Activated naive CD8-positive, alpha-beta T cell treated with anti-CD3 and anti-CD28 coated beads, Interleukin-2, amount 10 ng/mL, durations not matched to agents 7 days and 5 days (primary cell): ENCODE measurements around the gene OLFML2B. TPM values are rescaled to one million over a fixed set of nuclear protein-coding genes. Genes with fewer than 3 reads are reported as not detected.

Experiments
- ATAC-seq: fragments of 150-1000 bp; cut with Tn5 transposase; one replicate; pipeline ENCODE4 v1.10.0; 2021; ENCODE audit warnings: low read depth, moderate library complexity
- POLR2A ChIA-PET: fragments of 350-600 bp; sonication (Branson Sonifier 250); formaldehyde crosslinking; loops from one replicate; lab custom pipeline; 2021; ENCODE audit warnings: antibody characterized with exemption; lab: Charles Lee
- DNase-seq: peaks from one replicate; pipeline ENCODE4 v3.0.0; 2021
- H3K27ac Mint-ChIP-seq: one replicate; pipeline ENCODE4 v1.8.0; 2022; ENCODE audit warnings: mild to moderate bottlenecking, mixed read lengths
- H3K27me3 Mint-ChIP-seq: one replicate; pipeline ENCODE4 v1.8.0; 2022; ENCODE audit warnings: mild to moderate bottlenecking, moderate library complexity, mixed read lengths
- H3K36me3 Mint-ChIP-seq: one replicate; pipeline ENCODE4 v1.8.0; 2021; ENCODE audit warnings: mild to moderate bottlenecking, mixed read lengths
- H3K4me1 Mint-ChIP-seq: one replicate; pipeline ENCODE4 v1.8.0; 2021; ENCODE audit warnings: mixed read lengths
- H3K4me3 Mint-ChIP-seq: one replicate; pipeline ENCODE4 v1.8.0; 2022; ENCODE audit warnings: mild to moderate bottlenecking, moderate library complexity, mixed read lengths
- H3K9me3 Mint-ChIP-seq: one replicate; pipeline ENCODE4 v1.8.0; 2021; ENCODE audit warnings: mixed read lengths
- total RNA-seq, 2 experiments: library from RNA; stranded (reverse); gene quantifications; one replicate each; pipeline ENCODE4 v1.2.3, GENCODE V29; 2021

Gene OLFML2B
- total RNA-seq, 2 experiments from 2014 or later = 0.14 to 0.82 TPM

- Mint-ChIP-seq H3K36me3 (no peaks in the 10 kb centered on the region), H3K27ac (no peak overlapping the region), H3K4me3 (no peak overlapping the region), H3K4me1 (peaks cover 2% of the 10 kb centered on the region), H3K27me3 (no peaks in the 10 kb centered on the region), H3K9me3 (no peaks in the 10 kb centered on the region)
- POLR2A ChIA-PET = no interaction called here
- ATAC-seq (no peak), DNase-seq (no peak)
Observed at GRCh38 chr1:161973924-161974845, 49.5 kb downstream of the OLFML2B start.

DNA sequence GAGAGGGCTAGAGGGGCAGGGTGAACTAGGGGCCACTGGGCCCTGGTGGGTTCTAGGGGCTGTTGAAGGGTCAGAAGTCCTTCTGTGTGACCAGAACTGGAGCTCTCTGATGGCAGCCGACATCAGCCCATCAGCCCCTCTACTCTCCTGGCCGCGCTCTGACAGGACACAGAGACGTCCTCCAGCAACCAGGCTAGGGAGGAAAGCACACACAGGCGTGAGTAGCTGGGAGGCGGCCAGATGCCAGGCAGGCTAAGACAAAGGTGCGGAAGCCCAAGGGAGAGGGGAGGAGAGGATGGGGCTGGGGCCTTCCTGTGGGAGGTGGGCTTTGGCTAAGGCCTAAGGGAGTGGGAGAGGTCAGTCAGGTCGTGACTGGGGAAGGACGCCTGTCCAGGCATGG, 50.8 kb downstream of the OLFML2B start:
- Mint-ChIP-seq H3K9me3 (no peaks in the 10 kb centered on the region), H3K4me1 (peaks cover 2% of the 10 kb centered on the region), H3K27me3 (no peaks in the 10 kb centered on the region), H3K27ac (peak overlapping the region; percentile 46), H3K4me3 (no peak overlapping the region), H3K36me3 (peaks cover under 1% of the 10 kb centered on the region)
- DNase-seq (no peak), ATAC-seq (no peak)
- POLR2A ChIA-PET = no interaction called here

DNA sequence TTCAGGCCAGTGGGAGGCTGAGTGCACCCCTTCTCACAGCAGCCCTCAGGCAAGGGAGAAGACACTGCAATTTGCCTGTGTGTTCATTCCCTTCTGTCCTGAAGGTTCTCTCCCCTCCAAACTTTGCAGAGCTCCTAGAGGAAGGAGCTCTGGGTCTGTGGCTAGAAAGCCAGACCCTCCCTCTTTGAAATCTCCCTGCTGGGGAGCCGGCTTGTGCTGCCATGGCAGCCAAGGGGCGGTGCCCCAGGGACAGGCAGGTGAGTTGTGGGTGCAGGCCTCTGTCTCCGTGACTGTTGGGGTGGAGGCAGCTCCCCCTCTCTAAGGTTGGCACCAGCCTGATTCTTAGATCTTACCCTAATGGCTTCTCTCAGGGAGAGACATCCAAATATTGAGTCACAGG, 53.0 kb downstream of the OLFML2B start:
- no peaks in the 10 kb centered on the region for H3K9me3 Mint-ChIP-seq
- POLR2A ChIA-PET = no interaction called here
- no peak for DNase-seq
- peaks cover 11% of the 10 kb centered on the region for H3K36me3 Mint-ChIP-seq
- no peak for ATAC-seq
- H3K27ac Mint-ChIP-seq = no peak overlapping the region
- peaks cover 2% of the 10 kb centered on the region for H3K4me1 Mint-ChIP-seq
- no peak overlapping the region for H3K4me3 Mint-ChIP-seq
- H3K27me3 Mint-ChIP-seq = no peaks in the 10 kb centered on the region

DNA sequence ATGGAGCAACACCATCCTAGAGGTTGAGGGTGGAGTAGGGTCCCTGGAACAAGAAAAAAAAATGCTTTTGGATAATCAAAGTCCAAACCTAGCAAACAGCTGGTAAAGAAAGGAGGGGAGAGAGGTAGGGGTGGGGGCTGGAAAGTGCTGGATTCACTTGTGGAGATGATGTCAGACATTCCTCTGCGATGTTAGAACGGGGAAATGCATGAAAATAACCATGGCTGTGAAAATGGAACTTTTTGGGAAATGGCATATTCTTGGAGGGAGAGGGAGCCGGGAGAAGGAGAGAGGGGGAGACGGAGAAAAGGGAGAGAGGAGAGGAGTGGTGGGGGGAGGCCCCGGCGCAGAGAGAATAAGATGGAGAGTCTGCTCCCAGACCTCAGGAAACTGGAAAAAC, 53.6 kb downstream of the OLFML2B start:
- no peak for ATAC-seq

DNA sequence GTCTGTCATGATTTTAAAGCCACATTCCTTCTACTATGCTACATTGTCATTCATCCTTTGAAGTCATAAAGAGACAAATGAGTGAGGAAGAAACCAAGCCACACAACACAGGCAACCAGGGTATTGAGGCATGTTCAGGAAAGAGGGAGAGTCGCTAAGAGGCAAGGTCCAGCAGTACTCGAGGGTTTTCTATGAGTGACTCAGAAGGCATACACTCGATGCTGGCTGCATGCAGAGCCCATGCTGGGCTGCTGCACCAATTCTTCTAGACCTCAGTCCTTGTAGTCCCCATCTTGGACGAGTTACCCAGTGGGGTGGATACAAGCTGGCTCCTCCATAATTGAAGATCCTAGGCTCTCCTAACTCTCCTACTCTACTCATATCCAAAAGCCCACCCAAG, 57.6 kb downstream of the OLFML2B start:
- Mint-ChIP-seq H3K4me3 (no peak overlapping the region), H3K27ac (no peak overlapping the region)

More for the DNA sequence above, 53.6 kb downstream of the OLFML2B start:
- no peak for DNase-seq
- H3K27ac Mint-ChIP-seq = no peak overlapping the region
- no peaks in the 10 kb centered on the region for H3K27me3 Mint-ChIP-seq
- no peak overlapping the region for H3K4me3 Mint-ChIP-seq
- POLR2A ChIA-PET = no interaction called here
- H3K36me3 Mint-ChIP-seq = peaks cover 11% of the 10 kb centered on the region
- no peaks in the 10 kb centered on the region for H3K9me3 Mint-ChIP-seq
- H3K4me1 Mint-ChIP-seq = peaks cover 2% of the 10 kb centered on the region

DNA sequence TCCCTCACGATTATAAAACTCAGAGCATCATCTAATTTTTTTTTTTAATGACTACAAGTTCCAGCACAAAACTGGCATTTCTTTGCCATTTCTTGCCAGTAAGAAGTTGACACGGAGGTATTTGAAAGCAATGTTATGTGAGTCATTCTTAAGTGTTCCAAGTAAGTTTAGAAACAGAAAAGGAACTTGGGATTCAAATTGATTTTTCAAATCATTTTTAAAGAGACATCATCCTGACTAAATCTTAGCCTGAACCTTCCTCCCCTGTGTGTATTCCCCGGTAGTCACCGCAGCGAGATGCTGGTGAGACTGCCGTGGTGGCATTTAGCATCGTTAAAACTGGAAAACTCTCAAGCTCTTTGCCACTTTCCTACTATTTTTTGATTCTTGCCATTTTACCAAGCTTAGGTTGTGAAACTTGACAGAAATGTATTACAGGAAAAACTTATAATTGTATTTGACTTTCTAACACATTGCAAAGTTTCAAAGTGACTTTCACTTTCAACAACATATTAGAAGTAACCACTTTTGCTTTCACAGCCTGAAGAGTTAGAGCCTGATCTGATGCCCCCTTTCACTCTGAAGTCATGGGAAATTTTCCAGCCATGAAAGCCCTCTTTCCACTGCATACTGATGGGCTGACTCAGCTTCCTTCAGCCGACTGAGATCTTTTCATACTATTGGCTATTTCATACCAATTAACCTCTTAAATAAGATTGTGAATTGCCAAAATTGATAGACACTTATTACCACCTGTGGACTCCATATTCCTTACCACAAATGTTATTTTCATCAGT, 61.4 kb downstream of the OLFML2B start:
- DNase-seq (no peak), ATAC-seq (peak; percentile 93)
- Mint-ChIP-seq H3K27me3 (no peaks in the 10 kb centered on the region), H3K27ac (peak overlapping the region; percentile 93), H3K36me3 (peaks cover 23% of the 10 kb centered on the region), H3K4me3 (peak overlapping the region; percentile 81), H3K9me3 (no peaks in the 10 kb centered on the region), H3K4me1 (peaks cover 17% of the 10 kb centered on the region)
- POLR2A ChIA-PET = no interaction called here

More for the DNA sequence above, 57.6 kb downstream of the OLFML2B start:
- ATAC-seq = no peak
- Mint-ChIP-seq H3K36me3 (peaks cover 18% of the 10 kb centered on the region), H3K27me3 (no peaks in the 10 kb centered on the region), H3K4me1 (peaks cover 15% of the 10 kb centered on the region), H3K9me3 (no peaks in the 10 kb centered on the region)
- POLR2A ChIA-PET = no interaction called here
- DNase-seq = no peak

DNA sequence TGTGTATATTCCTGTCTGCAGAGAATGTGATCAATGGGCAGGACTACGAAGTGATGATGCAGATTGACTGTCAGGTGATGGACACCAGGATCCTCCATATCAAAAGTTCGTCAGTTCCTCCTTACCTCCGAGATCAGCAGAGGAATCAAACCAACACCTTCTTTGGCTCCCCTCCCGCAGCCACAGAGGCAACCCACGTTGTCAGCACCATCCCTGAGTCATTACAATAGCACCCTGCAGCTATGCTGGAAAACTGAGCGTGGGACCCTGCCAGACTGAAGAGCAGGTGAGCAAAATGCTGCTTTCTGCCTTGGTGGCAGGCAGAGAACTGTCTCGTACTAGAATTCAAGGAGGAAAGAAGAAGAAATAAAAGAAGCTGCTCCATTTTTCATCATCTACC, 65.2 kb downstream of the OLFML2B start:
- Mint-ChIP-seq H3K27ac (no peak overlapping the region), H3K4me3 (no peak overlapping the region), H3K4me1 (peaks cover 25% of the 10 kb centered on the region), H3K9me3 (no peaks in the 10 kb centered on the region), H3K27me3 (no peaks in the 10 kb centered on the region), H3K36me3 (peaks cover 17% of the 10 kb centered on the region)
- POLR2A ChIA-PET = no interaction called here
- ATAC-seq (no peak), DNase-seq (no peak)

DNA sequence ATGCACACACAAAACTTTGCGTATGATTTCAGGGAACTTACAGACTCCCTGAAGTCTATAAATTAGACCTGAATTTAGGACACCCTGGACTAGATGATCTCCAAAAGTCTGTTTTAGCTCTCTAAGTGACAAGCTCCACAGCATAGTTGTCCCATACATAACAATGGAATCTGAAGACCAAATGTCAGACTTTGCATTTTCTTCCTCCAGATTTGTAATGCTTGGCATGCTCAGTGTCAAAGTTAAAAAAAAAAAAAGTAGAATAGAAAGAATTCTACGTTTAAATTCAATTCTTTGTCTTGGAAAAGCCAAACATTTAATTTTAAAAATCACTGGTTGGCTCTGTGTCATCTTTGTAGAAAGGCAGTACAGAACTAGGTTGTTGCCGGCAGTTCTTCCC, 66.7 kb downstream of the OLFML2B start:
- no peak for DNase-seq

DNA sequence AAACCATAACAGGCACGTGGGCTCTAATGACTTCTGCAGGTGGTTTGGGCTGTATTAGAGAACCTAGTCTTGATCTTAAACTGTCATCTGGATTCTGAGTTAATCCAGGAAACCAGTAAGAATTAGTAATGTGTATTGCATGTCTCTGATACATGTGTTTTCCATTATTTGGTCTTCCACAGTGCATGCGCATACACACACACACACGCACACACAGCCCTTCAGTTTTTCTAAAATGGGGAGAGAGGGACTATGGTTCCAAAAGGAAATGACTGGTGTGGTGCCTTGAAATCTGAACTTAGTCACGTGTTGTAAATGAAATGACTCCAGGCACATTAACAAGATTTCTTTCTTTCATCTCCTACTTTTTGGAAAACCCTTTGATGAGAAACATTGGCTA, 67.6 kb downstream of the OLFML2B start:
- Mint-ChIP-seq H3K4me1 (peaks cover 17% of the 10 kb centered on the region), H3K36me3 (peaks cover 21% of the 10 kb centered on the region), H3K27ac (no peak overlapping the region), H3K4me3 (no peak overlapping the region), H3K9me3 (no peaks in the 10 kb centered on the region), H3K27me3 (no peaks in the 10 kb centered on the region)
- POLR2A ChIA-PET = no interaction called here
- DNase-seq = no peak
- ATAC-seq = no peak

More for the DNA sequence above, 66.7 kb downstream of the OLFML2B start:
- H3K4me3 Mint-ChIP-seq = no peak overlapping the region
- peaks cover 19% of the 10 kb centered on the region for H3K36me3 Mint-ChIP-seq
- POLR2A ChIA-PET = no interaction called here
- ATAC-seq = no peak
- no peaks in the 10 kb centered on the region for H3K9me3 Mint-ChIP-seq
- H3K4me1 Mint-ChIP-seq = peaks cover 22% of the 10 kb centered on the region
- no peaks in the 10 kb centered on the region for H3K27me3 Mint-ChIP-seq
- H3K27ac Mint-ChIP-seq = no peak overlapping the region

- H3K4me3 Mint-ChIP-seq = no peak overlapping the region
- peaks cover 15% of the 10 kb centered on the region for H3K4me1 Mint-ChIP-seq
- no peak for ATAC-seq
- no peaks in the 10 kb centered on the region for H3K27me3 Mint-ChIP-seq
- no peak for DNase-seq
- peaks cover 21% of the 10 kb centered on the region for H3K36me3 Mint-ChIP-seq
- H3K9me3 Mint-ChIP-seq = no peaks in the 10 kb centered on the region
- POLR2A ChIA-PET = no interaction called here
- H3K27ac Mint-ChIP-seq = no peak overlapping the region
Observed at GRCh38 chr1:161955606-161956005, 68.1 kb downstream of the OLFML2B start.

DNA sequence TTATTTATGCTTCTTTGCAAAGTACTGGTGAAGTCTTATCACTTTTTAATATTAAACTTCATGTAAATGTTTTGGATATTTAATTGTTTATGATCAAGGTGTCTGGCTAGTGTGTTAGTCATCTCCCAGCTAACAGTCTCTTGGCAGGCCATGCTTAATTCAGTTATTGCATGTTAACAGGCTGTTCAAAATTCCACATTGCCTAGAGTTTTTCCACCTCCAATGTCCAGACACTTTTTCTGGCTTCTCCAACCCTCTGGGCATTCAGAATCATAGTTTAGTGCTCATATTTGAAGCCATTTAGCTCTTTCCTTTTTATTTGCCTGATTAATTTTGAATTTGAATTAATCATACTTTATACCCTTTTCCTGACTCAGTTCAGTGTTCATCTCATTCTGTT, 69.2 kb downstream of the OLFML2B start:
- Mint-ChIP-seq H3K9me3 (no peaks in the 10 kb centered on the region), H3K27me3 (no peaks in the 10 kb centered on the region), H3K4me3 (no peak overlapping the region), H3K36me3 (peaks cover 21% of the 10 kb centered on the region), H3K27ac (no peak overlapping the region), H3K4me1 (peaks cover 13% of the 10 kb centered on the region)
- DNase-seq = no peak
- POLR2A ChIA-PET = no interaction called here
- ATAC-seq = no peak

DNA sequence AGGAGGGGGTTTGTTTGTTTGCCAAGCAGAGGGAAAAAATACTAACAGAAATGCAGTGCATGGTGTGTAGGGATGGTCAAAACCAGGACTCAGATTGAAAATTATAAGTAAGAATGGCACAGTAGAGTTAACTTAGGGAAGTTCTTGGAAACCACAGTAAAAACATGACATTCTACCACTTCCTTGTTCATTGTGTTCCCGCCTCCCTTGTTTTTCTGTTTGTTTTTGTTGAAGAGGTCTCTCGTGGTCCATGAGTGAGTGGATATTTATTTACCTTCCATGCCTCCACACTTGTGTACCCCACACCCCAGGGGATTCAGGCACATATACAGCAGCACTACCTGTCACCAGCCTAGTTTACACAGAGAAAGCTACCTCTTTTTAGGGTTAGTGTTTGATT, 69.6 kb downstream of the OLFML2B start:
- no peaks in the 10 kb centered on the region for H3K27me3 Mint-ChIP-seq
- H3K4me1 Mint-ChIP-seq = peaks cover 13% of the 10 kb centered on the region
- H3K36me3 Mint-ChIP-seq = peaks cover 21% of the 10 kb centered on the region
- H3K4me3 Mint-ChIP-seq = peak overlapping the region; percentile 41
- ATAC-seq (no peak), DNase-seq (no peak)
- H3K9me3 Mint-ChIP-seq = no peaks in the 10 kb centered on the region
- POLR2A ChIA-PET = no interaction called here
- peak overlapping the region; percentile 35 for H3K27ac Mint-ChIP-seq

DNA sequence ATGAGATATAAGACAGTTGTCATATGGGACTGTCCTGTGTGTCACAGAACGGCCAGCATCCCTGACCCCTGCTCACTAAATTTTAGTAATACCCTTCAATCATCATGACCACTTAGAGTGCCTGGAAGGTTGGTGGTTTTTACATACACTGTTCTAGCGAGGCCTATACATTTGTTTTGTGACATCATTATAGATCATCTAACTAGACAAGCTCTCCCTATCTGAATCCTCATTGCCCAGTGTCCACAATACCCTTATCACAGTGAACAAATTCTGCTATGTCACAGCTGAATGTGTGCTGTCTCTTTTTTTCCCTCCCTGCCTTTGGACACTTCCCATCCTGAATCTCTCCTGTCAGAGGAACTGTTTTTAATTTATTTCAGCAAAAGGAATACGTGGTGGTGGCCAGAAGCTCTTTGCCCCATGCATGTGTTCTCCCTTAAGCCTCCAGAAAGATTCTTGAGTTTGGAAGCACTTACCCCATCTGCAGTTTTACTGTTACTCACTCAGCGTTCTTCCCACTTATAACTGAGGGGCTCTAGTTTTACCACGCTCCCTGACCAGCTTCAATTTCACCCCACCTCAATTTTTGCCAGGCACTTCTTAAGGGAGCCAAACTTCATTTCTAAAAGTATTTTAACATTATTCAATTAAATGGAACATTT, 70.3 kb downstream of the OLFML2B start:
- ATAC-seq = no peak
- Mint-ChIP-seq H3K27me3 (no peaks in the 10 kb centered on the region), H3K4me1 (peaks cover 13% of the 10 kb centered on the region), H3K4me3 (no peak overlapping the region), H3K9me3 (no peaks in the 10 kb centered on the region), H3K36me3 (peaks cover 22% of the 10 kb centered on the region), H3K27ac (no peak overlapping the region)
- POLR2A ChIA-PET = no interaction called here
- no peak for DNase-seq
